SK-N-SH treated with all-trans-retinoic acid at 6 μM for 48 hours (cell line): Measurements from ENCODE around the gene ARRDC5.

Experiments
- ATAC-seq: fragments of 200-7000 bp; cut with Tn5 transposase; 3 replicates; pipeline ENCODE4 v1.9.1; 2020; ENCODE audit warnings: mild to moderate bottlenecking, moderate library complexity
- ARNTL ChIP-seq: fragments of 450-650 bp; formaldehyde crosslinking; IDR thresholded peaks from 2 replicates; pipeline ENCODE4 v1.5.0; 2020; ENCODE audit warnings: low read depth, mild to moderate bottlenecking, moderate library complexity, borderline replicate concordance
- BACH2 ChIP-seq: fragments of 250-450 bp; sonication (Bioruptor Pico); IDR thresholded peaks from 2 replicates; pipeline ENCODE4 v1.9.0; 2021; ENCODE audit warnings: mild to moderate bottlenecking, borderline replicate concordance
- CSDC2 ChIP-seq: fragments of 250-450 bp; sonication (Bioruptor Pico); IDR thresholded peaks from 2 replicates; pipeline ENCODE4 v1.5.0; 2020; ENCODE audit warnings: mild to moderate bottlenecking, moderate library complexity
- ESRRG ChIP-seq: fragments of 250-450 bp; sonication (Bioruptor Pico); IDR thresholded peaks from 2 replicates; pipeline ENCODE4 v1.6.1; 2021; ENCODE audit warnings: mild to moderate bottlenecking
- GLIS3 ChIP-seq: fragments of 250-450 bp; sonication (Bioruptor Pico); IDR thresholded peaks from 2 replicates; pipeline ENCODE4 v1.5.0; 2020; ENCODE audit warnings: mild to moderate bottlenecking, moderate library complexity
- ISL1 ChIP-seq: fragments of 250-450 bp; sonication (Bioruptor Pico); IDR thresholded peaks from 2 replicates; pipeline ENCODE4 v2.1.2; 2022; ENCODE audit warnings: mild to moderate bottlenecking, moderate library complexity
- OSR1 ChIP-seq: fragments of 250-450 bp; sonication (Bioruptor Pico); IDR thresholded peaks from 2 replicates; pipeline ENCODE4 v1.8.0; 2022; ENCODE audit warnings: moderate library complexity, mild to moderate bottlenecking, inconsistent platforms
- PPARA ChIP-seq: fragments of 250-450 bp; sonication (Bioruptor Pico); IDR thresholded peaks from 2 replicates; pipeline ENCODE4 v1.5.0; 2020; ENCODE audit warnings: mild to moderate bottlenecking, borderline replicate concordance
- SNAI2 ChIP-seq: fragments of 250-450 bp; sonication (Bioruptor Pico); IDR thresholded peaks from 2 replicates; pipeline ENCODE4 v1.5.0; 2020; ENCODE audit warnings: mild to moderate bottlenecking, moderate library complexity
- TCF4 ChIP-seq: fragments of 250-450 bp; sonication (Bioruptor Pico); IDR thresholded peaks from 2 replicates; pipeline ENCODE4 v1.8.0; 2021; ENCODE audit warnings: mild to moderate bottlenecking, moderate library complexity, borderline replicate concordance
- TOX ChIP-seq: fragments of 250-450 bp; sonication (Bioruptor Pico); IDR thresholded peaks from 2 replicates; pipeline ENCODE4 v1.8.0; 2021; ENCODE audit warnings: mild to moderate bottlenecking, moderate library complexity, borderline replicate concordance
- ZFP3 ChIP-seq: fragments of 250-450 bp; sonication (Bioruptor Pico); IDR thresholded peaks from 2 replicates; pipeline ENCODE4 v1.5.0; 2020; ENCODE audit warnings: mild to moderate bottlenecking, moderate library complexity
- ZNF565 ChIP-seq: fragments of 450-650 bp; formaldehyde crosslinking; conservative IDR thresholded peaks from 2 replicates; pipeline ENCODE4 v1.5.0; 2020; ENCODE audit warnings: low read depth, mild to moderate bottlenecking, moderate library complexity
- ZNF70 ChIP-seq: fragments of 450-650 bp; formaldehyde crosslinking; IDR thresholded peaks from 2 replicates; pipeline ENCODE4 v1.5.0; 2020; ENCODE audit warnings: mild to moderate bottlenecking, moderate library complexity
- ZNF8 ChIP-seq: fragments of 450-650 bp; formaldehyde crosslinking; IDR thresholded peaks from 2 replicates; pipeline ENCODE4 v1.5.0; 2020; ENCODE audit warnings: mild to moderate bottlenecking, moderate library complexity
- TF ChIP-seq, protein P1 (sequence below): fragments of 250-450 bp; sonication (Bioruptor Pico); IDR thresholded peaks from 2 replicates; pipeline ENCODE4 v1.8.0; 2020; ENCODE audit warnings: mild to moderate bottlenecking, moderate library complexity, borderline replicate concordance
- TF ChIP-seq, protein P2 (sequence below): fragments of 250-450 bp; sonication (Bioruptor Pico); IDR thresholded peaks from 2 replicates; pipeline ENCODE4 v1.5.0; 2020; ENCODE audit warnings: mild to moderate bottlenecking, moderate library complexity
- TF ChIP-seq, protein P3 (sequence below): fragments of 250-450 bp; sonication (Bioruptor Pico); IDR thresholded peaks from 2 replicates; pipeline ENCODE4 v1.8.0; 2021; ENCODE audit warnings: low read depth, mild to moderate bottlenecking, moderate library complexity, borderline replicate concordance
- TF ChIP-seq, protein P4 (sequence below): fragments of 250-450 bp; sonication (Bioruptor Pico); IDR thresholded peaks from 2 replicates; pipeline ENCODE4 v1.5.1; 2021; ENCODE audit warnings: mild to moderate bottlenecking, moderate library complexity
- TF ChIP-seq, protein P5 (sequence below): fragments of 250-450 bp; sonication (Bioruptor Pico); IDR thresholded peaks from 2 replicates; pipeline ENCODE4 v1.5.1; 2020; ENCODE audit warnings: low read depth, mild to moderate bottlenecking, moderate library complexity

The ARRDC5 gene

DNA sequence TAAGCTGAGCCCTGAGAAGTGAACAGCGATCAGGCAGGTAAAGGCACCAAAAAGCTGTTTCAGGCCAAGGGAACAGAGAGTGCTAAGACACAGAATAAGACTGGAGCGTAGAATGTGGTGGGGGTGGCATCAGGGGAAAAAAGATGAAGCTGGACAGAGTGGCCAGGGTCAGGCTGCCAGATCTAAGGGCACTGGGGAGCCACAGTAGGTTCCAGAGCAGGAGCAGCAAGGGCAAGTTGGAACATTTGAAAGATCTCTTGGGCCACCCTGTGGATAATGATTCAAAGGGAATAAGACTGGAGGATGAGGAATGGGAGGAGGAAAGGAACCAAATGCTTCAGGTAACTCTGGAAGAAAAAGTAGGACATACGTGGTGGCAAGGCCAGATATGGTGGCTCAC lies 28.8 kb downstream of the ARRDC5 start:
- TF ChIP-seq ISL1 (CRISPR knock-in tag) (no peak), BACH2 (CRISPR knock-in tag) (no peak), GLIS3 (CRISPR knock-in tag) (no peak), PPARA (CRISPR knock-in tag) (no peak), ESRRG (CRISPR knock-in tag) (no peak)
- TF ChIP-seq, protein P1, sequence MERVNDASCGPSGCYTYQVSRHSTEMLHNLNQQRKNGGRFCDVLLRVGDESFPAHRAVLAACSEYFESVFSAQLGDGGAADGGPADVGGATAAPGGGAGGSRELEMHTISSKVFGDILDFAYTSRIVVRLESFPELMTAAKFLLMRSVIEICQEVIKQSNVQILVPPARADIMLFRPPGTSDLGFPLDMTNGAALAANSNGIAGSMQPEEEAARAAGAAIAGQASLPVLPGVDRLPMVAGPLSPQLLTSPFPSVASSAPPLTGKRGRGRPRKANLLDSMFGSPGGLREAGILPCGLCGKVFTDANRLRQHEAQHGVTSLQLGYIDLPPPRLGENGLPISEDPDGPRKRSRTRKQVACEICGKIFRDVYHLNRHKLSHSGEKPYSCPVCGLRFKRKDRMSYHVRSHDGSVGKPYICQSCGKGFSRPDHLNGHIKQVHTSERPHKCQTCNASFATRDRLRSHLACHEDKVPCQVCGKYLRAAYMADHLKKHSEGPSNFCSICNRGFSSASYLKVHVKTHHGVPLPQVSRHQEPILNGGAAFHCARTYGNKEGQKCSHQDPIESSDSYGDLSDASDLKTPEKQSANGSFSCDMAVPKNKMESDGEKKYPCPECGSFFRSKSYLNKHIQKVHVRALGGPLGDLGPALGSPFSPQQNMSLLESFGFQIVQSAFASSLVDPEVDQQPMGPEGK (CRISPR knock-in tag) = no peak
- ATAC-seq = no peak

DNA sequence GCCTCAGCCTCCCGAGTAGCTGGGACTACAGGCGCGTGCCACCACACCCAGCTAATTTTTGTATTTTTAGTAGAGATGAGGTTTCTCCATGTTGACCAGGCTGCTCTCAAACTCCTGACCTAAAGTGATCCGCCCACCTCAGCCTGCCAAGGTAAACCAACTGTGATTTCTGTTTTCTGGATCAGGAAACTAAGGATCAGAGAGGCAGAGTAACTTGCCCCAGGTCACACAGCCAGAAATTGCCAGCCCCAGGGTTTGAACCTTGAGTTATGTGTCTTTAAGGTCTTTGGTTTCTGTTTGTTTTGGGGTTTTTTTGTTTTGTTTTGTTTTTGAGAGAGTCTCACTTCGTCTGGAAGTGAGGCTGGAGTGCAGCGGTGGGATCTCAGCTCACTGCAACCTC lies 31.0 kb downstream of the ARRDC5 start:
- no peak for TF ChIP-seq TCF4
- TF ChIP-seq, all 23 proteins: peak for 0
- no peak for ATAC-seq

DNA sequence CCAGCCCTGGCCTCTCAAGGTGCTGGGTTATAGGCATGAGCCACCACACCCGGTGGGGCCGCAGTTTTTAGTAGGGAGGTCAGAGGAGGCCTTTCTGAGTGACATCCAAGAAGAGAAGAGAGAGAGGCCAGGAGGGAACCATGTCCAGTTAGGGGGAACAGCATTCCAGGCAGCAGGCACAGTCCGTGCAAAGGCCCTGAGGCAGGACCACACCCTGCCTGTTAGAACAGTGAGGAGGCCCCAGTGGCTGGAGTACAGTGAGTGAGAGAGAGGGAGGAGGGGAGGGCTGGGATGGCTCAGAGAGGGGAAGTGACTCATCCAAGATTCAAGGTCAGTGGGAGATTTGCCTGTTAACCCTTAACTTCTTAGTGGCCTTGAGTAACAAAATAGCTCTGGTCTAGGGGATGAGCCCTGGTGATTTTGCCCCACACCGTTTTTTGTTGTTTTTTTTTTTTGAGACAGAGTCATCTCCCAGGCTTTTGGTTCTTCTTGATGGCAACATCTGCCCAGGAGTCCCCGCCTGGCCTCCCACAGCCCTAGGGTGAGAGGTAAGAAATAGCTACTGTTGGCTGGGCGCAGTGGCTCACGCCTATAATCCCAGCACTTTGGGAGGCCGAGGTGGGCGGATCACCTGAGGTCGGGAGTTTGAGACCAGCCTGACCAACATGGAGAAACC lies 32.5 kb downstream of the ARRDC5 start:
- peak; percentile 54 for ATAC-seq
- TF ChIP-seq CSDC2 (CRISPR knock-in tag) = 0 out of 2 replicates have a peak, but pooled peaks have one; percentile 25
- no peak for TF ChIP-seq GLIS3 (CRISPR knock-in tag)
- no peak for TF ChIP-seq SNAI2 (CRISPR knock-in tag)
- TF ChIP-seq ZFP3 = peak; percentile 22; the same call in 1 of the 2 replicates
- TF ChIP-seq ZNF565 (CRISPR knock-in tag) = no peak

DNA sequence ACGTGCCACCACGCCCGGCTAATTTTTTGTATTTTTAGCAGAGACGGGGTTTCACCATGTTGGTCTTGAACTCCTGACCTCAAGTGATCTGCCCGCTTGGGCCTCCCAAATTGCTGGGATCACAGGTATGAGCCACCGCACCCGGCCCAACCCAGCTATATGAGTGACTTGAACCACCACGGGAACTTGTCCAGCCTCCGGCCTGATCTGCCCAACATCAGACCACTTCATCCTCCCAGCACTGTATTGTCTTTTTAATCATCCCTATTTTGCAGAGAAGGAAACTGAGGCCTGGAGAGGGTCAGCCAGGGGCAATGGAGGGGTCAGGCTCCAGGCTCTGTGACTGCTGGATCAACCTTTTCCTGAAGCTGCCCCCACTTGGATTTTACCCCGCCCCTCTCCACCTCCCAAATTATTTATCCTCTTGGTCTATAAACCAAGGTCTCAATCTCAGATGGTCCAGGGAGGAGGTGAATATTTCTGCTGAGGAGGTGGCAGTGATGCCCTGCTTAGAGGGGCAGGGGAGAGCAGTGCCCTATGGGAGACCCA lies 34.3 kb downstream of the ARRDC5 start:
- ATAC-seq = no peak
- TF ChIP-seq GLIS3 (CRISPR knock-in tag) (no peak), ZNF565 (CRISPR knock-in tag) (no peak), ZNF70 (CRISPR knock-in tag) (no peak), ISL1 (CRISPR knock-in tag) (no peak), ZNF8 (no peak), OSR1 (no peak), SNAI2 (CRISPR knock-in tag) (no peak), TOX (no peak), CSDC2 (CRISPR knock-in tag) (no peak), BACH2 (CRISPR knock-in tag) (no peak), ESRRG (CRISPR knock-in tag) (no peak), ARNTL (no peak)
- TF ChIP-seq, protein P2, sequence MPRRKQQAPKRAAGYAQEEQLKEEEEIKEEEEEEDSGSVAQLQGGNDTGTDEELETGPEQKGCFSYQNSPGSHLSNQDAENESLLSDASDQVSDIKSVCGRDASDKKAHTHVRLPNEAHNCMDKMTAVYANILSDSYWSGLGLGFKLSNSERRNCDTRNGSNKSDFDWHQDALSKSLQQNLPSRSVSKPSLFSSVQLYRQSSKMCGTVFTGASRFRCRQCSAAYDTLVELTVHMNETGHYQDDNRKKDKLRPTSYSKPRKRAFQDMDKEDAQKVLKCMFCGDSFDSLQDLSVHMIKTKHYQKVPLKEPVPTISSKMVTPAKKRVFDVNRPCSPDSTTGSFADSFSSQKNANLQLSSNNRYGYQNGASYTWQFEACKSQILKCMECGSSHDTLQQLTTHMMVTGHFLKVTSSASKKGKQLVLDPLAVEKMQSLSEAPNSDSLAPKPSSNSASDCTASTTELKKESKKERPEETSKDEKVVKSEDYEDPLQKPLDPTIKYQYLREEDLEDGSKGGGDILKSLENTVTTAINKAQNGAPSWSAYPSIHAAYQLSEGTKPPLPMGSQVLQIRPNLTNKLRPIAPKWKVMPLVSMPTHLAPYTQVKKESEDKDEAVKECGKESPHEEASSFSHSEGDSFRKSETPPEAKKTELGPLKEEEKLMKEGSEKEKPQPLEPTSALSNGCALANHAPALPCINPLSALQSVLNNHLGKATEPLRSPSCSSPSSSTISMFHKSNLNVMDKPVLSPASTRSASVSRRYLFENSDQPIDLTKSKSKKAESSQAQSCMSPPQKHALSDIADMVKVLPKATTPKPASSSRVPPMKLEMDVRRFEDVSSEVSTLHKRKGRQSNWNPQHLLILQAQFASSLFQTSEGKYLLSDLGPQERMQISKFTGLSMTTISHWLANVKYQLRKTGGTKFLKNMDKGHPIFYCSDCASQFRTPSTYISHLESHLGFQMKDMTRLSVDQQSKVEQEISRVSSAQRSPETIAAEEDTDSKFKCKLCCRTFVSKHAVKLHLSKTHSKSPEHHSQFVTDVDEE (CRISPR knock-in tag) = no peak
- TF ChIP-seq, protein P3, sequence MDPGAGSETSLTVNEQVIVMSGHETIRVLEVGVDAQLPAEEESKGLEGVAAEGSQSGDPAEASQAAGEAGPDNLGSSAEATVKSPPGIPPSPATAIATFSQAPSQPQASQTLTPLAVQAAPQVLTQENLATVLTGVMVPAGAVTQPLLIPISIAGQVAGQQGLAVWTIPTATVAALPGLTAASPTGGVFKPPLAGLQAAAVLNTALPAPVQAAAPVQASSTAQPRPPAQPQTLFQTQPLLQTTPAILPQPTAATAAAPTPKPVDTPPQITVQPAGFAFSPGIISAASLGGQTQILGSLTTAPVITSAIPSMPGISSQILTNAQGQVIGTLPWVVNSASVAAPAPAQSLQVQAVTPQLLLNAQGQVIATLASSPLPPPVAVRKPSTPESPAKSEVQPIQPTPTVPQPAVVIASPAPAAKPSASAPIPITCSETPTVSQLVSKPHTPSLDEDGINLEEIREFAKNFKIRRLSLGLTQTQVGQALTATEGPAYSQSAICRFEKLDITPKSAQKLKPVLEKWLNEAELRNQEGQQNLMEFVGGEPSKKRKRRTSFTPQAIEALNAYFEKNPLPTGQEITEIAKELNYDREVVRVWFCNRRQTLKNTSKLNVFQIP (CRISPR knock-in tag) = no peak
- TF ChIP-seq, protein P4, sequence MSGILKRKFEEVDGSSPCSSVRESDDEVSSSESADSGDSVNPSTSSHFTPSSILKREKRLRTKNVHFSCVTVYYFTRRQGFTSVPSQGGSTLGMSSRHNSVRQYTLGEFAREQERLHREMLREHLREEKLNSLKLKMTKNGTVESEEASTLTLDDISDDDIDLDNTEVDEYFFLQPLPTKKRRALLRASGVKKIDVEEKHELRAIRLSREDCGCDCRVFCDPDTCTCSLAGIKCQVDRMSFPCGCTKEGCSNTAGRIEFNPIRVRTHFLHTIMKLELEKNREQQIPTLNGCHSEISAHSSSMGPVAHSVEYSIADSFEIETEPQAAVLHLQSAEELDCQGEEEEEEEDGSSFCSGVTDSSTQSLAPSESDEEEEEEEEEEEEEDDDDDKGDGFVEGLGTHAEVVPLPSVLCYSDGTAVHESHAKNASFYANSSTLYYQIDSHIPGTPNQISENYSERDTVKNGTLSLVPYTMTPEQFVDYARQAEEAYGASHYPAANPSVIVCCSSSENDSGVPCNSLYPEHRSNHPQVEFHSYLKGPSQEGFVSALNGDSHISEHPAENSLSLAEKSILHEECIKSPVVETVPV = no peak
- TF ChIP-seq, protein P5, sequence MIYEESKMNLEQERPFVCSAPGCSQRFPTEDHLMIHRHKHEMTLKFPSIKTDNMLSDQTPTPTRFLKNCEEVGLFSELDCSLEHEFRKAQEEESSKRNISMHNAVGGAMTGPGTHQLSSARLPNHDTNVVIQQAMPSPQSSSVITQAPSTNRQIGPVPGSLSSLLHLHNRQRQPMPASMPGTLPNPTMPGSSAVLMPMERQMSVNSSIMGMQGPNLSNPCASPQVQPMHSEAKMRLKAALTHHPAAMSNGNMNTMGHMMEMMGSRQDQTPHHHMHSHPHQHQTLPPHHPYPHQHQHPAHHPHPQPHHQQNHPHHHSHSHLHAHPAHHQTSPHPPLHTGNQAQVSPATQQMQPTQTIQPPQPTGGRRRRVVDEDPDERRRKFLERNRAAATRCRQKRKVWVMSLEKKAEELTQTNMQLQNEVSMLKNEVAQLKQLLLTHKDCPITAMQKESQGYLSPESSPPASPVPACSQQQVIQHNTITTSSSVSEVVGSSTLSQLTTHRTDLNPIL (CRISPR knock-in tag) = no peak
